Progenitor cell of endocrine pancreas (in vitro differentiated cells): ENCODE measurements around the gene TRIM17. TPM values are rescaled to one million over a fixed set of nuclear protein-coding genes. Genes with fewer than 3 reads are reported as not detected.
A peak's percentile ranks its signal among the peaks of the same experiment; 100 is the strongest.

ENCODE experiments used
- DNase-seq: peaks from one replicate; pipeline ENCODE4 v3.0.0; 2021; ENCODE audit warnings: low spot score; ENCODE audit not compliant: unreplicated experiment
- H3K27ac Mint-ChIP-seq: 2 replicates; pipeline ENCODE4 v1.8.0; 2021; ENCODE audit warnings: mild to moderate bottlenecking, moderate library complexity, mixed read lengths
- H3K27me3 Mint-ChIP-seq: 2 replicates; pipeline ENCODE4 v1.8.0; 2021; ENCODE audit warnings: mixed read lengths
- H3K36me3 Mint-ChIP-seq: 2 replicates; pipeline ENCODE4 v1.8.0; 2022; ENCODE audit warnings: mixed read lengths; ENCODE audit not compliant: insufficient read depth
- H3K4me1 Mint-ChIP-seq: 2 replicates; pipeline ENCODE4 v1.8.0; 2021; ENCODE audit warnings: low read depth, mixed read lengths
- H3K4me3 Mint-ChIP-seq: 2 replicates; pipeline ENCODE4 v1.8.0; 2021; ENCODE audit warnings: low read depth, mild to moderate bottlenecking, moderate library complexity, mixed read lengths
- H3K9me3 Mint-ChIP-seq: 2 replicates; pipeline ENCODE4 v1.8.0; 2021; ENCODE audit warnings: low read depth, mixed read lengths
- CTCF ChIP-seq: fragments of 200-600 bp; sonication (generic); IDR thresholded peaks from one replicate; pipeline ENCODE4 v1.5.0; 2021; ENCODE audit warnings: antibody characterized with exemption, mild to moderate bottlenecking; ENCODE audit not compliant: unreplicated experiment
- total RNA-seq: library from RNA; stranded (reverse); gene quantifications from 2 replicates; pipeline ENCODE4 v1.2.1, GENCODE V29; 2021

Gene TRIM17
- total RNA-seq, 1 donor from 2014 or later = 20.8 TPM

GRCh38 chr1:228457396-228458176 lies 40.9 kb upstream of the TRIM17 start:
- peak; percentile 77 for DNase-seq
- H3K4me3 Mint-ChIP-seq = peak overlapping the region; percentile 95
- H3K36me3 Mint-ChIP-seq = peaks cover 3% of the 10 kb centered on the region
- H3K27ac Mint-ChIP-seq = peak overlapping the region; percentile 98
- H3K4me1 Mint-ChIP-seq = peaks cover 13% of the 10 kb centered on the region
- H3K9me3 Mint-ChIP-seq = no peaks in the 10 kb centered on the region
- peaks cover 18% of the 10 kb centered on the region for H3K27me3 Mint-ChIP-seq
- peak; percentile 54 for TF ChIP-seq CTCF

GRCh38 chr1:228457017-228457395 lies 40.3 kb upstream of the TRIM17 start:
- DNase-seq = no peak
- peaks cover 13% of the 10 kb centered on the region for H3K27me3 Mint-ChIP-seq

GRCh38 chr1:228456252-228457016 lies 39.8 kb upstream of the TRIM17 start:
- peak overlapping the region; percentile 98 for H3K27ac Mint-ChIP-seq
- H3K36me3 Mint-ChIP-seq = peaks cover 3% of the 10 kb centered on the region
- no peak for DNase-seq
- TF ChIP-seq CTCF = no peak
- peak overlapping the region; percentile 95 for H3K4me3 Mint-ChIP-seq
- H3K4me1 Mint-ChIP-seq = peaks cover 12% of the 10 kb centered on the region
- H3K27me3 Mint-ChIP-seq = peaks cover 9% of the 10 kb centered on the region
- no peaks in the 10 kb centered on the region for H3K9me3 Mint-ChIP-seq

More at GRCh38 chr1:228457017-228457395, 40.3 kb upstream of the TRIM17 start:
- Mint-ChIP-seq H3K27ac (peak overlapping the region; percentile 98), H3K9me3 (no peaks in the 10 kb centered on the region), H3K4me1 (peaks cover 12% of the 10 kb centered on the region), H3K4me3 (peak overlapping the region; percentile 95), H3K36me3 (peaks cover 3% of the 10 kb centered on the region)
- no peak for TF ChIP-seq CTCF

GRCh38 chr1:228455715-228456114 lies 39.1 kb upstream of the TRIM17 start:
- Mint-ChIP-seq H3K36me3 (peaks cover 3% of the 10 kb centered on the region), H3K27ac (no peak overlapping the region), H3K4me1 (peaks cover 12% of the 10 kb centered on the region), H3K4me3 (peak overlapping the region; percentile 58), H3K27me3 (peaks cover 2% of the 10 kb centered on the region), H3K9me3 (no peaks in the 10 kb centered on the region)
- TF ChIP-seq CTCF = peak; percentile 23
- no peak for DNase-seq

GRCh38 chr1:228454238-228454637 lies 37.6 kb upstream of the TRIM17 start:
- TF ChIP-seq CTCF = no peak
- no peak for DNase-seq
- Mint-ChIP-seq H3K4me1 (peaks cover 11% of the 10 kb centered on the region), H3K4me3 (no peak overlapping the region), H3K9me3 (no peaks in the 10 kb centered on the region), H3K27ac (peak overlapping the region; percentile 42), H3K36me3 (peaks cover 3% of the 10 kb centered on the region), H3K27me3 (no peaks in the 10 kb centered on the region)
